CD4-positive, alpha-beta T cell treated with Interleukin-21 for 1 hour (primary cell): Measurements from ENCODE around the gene EHBP1.
A peak's percentile ranks its signal among the peaks of the same experiment; 100 is the strongest.

ENCODE experiments used
- DNase-seq: peaks from one replicate; pipeline ENCODE4 v3.0.0-alpha.2; 2020

The EHBP1 gene

DNA sequence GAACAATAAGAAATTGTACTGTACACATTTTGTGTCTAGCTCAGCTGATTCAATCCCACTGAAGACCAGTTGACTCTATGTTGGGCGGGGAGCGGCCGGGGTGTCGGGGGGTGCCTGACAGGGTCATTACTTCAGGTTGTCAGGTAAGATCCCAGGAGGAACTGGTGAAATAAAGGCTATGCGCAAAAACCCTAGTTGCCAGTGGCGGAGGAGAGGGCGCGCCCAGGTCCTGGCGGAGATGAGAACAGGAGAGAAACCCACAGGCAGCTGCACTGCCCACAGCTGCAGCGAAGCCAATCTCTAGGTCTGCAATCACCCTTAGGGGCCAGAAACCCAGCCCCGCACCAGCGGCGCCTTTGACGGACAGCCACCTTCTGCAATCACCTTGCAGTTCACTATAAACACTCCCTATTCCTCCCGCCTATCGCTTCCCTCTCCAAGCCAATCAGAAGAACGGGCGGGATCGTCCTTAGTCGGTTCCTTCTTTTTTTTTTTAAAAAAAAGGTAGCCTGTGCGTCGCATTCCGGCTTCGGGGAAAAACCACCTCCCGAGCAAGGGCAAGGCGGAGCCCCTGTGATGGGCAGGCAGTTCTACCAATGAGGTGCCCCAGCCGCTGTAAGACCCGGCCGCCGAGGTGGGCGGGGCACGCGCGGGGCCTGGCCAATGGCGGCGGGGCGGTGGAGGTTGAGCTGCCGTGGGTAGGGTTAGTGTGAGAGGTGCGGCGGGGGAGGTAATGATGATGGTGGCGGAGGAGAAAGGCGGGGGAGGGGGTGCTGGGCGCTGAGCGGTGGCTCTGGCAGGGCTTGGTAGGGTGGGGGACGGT is at the start of gene EHBP1:
Gene EHBP1 (plus strand): TSS at position 707 of the 823 bp plus-strand sequence. CDS start 1,479 bp downstream, outside the sequence.
- DNase-seq, result peak; percentile 98

DNA sequence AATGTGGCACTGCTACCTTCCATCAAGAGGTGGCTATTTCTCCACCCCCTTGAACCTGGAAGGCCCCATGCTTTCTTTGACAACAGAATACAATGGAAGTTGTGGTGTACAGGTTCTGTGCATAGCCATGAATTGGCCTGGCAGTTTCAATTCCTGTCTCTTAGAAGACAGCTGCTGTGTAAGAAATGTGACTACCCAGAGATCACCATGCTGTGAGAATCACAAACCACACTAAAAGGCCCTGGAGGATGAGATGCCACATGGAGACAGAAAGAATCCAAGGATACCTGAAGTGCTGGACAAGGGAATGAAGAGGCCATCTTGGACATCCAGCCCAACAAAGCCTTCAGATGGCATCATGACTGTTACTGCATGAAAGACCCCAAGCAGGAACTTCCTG is 47.7 kb upstream of the EHBP1 start:
- DNase-seq, result no peak

DNA sequence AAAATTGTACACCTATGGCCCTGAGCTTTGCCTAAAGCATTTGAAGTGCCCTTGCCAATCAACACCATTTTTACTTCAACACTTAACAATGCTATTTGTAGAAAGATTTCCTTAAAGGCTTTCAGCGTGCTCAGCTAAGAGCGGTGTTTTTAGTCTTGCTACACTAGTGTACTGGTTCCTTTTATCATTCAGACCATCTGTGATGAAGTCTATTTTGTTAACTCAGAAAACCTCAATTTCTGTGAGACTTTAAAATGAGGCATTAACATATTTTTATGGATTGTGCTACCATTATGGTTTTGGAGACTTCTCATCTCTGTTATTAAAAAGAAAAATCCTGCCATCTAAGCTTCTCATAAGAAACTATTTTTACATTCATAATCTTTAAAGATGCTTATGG is 46.6 kb upstream of the EHBP1 start:
- no peak for DNase-seq

DNA sequence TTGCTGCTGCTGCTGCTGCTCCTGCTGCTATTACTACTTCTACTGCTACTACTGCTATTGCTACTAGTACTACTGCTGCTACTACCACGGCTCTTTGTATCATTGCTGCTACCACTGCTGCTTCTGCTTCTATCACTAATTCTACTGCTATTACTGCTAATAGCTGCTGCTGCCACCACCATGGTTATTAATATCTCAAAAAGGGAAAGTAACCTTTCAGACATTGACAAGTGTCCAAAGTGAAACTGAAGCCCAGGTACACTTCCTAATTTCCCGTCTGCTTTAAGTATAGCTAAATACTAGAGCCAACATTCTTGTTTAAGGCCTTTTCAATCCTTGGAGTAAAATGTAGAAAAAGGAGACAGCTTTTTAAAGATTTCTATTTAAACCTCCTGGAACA is 45.4 kb upstream of the EHBP1 start:
- DNase-seq, result no peak

DNA sequence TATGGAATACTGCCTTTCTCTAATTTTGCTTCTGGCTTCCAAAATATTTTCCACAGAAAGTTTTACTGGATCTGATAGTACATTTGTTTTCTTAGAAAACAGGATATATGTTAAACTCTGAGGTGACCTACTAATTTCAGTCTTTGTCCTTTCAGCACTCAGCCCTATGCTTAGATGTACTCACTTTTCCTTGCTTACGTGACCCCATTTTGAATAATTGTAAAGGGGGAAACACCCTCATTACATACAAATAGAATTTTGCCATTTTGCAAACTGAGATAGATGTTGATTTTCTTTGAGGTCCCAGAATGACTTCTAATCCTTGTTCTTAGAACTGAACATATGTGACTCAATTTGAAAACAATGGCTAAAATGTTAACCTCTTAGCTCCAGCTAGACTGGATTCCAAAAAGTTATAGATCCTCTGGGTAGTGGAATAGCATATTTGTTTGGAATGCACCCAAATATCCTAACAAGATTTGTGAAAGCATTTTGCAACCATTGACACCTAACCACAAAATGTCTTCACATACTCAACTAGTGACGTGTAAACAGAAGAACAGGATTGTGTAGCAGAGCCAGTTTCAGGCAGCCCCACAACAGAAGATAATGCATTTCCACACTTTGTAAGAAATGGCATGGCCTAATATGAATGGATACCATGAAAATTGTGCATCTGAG is 44.8 kb upstream of the EHBP1 start:
- DNase-seq, result no peak

DNA sequence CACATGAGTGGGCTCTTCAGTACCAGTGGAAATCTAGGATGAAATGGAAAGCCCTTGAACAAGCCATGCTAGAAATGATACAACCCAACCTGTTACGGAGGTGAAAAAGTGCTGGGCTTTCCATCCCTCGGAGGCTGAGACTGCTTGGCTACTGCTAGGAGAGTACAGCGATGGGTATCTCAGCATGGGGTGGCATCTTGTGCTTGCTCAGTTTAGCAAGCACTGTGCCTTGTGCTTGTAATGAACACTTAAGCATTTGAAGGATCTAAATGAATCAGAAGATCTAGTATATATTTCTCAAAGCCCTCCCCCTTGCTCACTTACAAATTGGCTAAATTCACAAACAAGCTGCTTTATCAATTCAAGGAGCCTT is 44.3 kb upstream of the EHBP1 start:
- no peak for DNase-seq

DNA sequence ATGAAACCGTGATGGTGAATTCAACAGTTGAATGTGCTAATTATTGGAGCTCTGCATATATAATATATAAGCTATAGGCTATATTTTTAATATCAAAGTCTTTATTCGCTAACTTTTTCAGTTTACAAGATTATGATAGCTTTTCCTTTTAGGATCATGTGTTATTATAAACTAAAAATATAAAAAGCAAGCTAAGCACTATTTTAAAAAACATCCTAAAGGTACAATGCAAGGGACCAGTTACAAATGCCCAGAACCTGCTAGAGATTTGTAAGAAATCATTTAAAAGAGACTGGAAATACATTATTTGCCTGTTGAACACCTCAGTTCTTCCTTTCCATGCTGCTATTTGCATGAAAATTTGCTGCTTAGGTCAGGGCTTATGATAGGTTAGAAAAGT is 43.4 kb upstream of the EHBP1 start:
- no peak for DNase-seq

DNA sequence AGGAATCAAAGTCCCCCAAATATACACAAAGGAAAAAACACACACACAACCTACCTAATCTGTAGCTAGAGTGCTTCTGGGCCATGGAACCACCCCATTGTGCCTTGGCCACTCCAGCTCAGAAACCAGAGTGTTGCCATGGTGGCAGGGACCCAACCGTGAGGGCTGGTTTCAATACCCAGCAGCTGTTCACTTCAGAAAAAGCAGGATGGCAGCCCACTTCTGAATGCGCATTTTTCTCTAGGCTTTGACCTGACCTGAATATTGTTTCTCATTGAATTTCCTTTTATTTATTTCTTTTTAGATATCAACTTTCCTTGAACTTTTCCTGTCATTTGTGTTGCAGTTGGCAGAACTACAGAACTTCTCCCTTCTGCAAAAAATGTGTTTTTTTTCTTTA is 43.0 kb upstream of the EHBP1 start:
- no peak for DNase-seq

DNA sequence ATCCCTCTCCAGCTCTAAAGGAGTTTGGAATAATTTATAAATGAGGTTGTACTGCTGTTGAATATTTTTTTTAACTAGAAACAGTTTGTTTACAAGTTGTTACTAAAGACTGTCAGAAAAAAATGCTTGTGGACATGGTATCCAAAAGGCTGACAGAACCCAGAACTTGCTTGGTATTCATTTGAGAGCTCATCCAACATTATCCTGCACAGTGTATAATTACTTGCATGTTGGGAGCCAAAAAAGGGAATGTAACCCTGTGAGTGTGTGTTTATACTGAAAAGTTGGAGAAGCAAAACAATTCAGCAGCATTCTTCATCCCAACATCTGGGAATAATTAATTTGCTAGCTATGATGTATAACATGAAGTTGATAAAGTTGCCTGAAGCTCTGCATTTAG is 42.1 kb upstream of the EHBP1 start:
- no peak for DNase-seq

DNA sequence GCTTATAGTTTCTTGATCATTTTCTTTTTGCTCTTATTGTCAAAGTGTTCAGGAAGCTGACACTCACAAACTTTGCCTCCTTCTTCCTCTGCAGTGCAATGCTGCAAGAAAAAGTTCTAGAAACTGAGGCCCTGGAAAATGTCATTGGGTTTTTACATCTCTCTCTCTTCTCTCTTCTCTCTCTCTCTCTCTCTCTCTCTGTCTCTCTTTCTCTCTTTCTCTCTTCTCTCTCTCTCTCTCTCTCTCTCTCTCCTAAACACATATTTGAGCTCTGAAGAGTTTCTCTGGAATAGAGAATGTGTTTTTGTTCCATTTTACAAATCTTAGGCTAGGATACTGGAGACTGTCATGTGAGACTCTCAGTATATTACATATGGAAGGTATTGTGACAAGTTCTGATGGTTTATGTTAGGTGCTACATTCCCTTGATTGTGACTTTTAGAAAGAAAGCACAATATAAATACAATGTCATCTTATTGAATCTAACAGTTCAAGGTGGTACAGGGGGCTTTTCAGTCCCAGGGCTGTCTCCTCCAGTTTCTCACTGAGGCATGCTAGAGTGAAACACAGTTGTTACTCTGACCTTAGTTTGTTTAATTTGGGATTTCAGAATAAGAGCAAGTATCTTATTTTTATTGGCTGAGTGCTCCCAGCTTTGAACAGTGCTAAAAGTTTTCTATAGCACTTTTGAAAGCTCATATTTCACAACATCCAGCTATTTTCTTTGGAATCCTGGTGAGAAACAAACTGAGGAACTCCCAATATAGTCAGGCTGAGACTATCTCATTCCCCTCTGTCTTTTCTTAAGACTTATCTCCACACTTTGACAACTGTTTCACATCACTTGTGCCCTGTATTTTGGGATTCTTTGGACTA is 41.4 kb upstream of the EHBP1 start:
- no peak for DNase-seq

DNA sequence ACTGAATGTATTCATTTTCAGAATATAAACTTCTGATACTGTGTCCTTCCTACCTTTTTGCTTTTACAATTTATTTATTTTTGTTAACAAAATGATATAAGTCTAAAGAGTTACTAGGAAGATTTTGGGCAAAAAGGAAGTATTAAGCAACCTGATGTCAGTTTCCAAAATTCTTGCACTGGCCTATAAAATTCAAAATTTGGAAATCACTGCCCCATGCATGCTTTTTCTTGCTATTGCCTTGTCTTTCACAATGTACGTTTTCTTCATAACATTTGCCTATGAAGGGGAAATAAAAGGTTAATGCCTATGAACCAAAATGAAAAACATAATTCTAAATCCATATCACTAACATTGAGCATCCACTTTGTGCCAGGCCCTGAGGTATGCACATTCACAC is 40.1 kb upstream of the EHBP1 start:
- DNase-seq, result no peak

DNA sequence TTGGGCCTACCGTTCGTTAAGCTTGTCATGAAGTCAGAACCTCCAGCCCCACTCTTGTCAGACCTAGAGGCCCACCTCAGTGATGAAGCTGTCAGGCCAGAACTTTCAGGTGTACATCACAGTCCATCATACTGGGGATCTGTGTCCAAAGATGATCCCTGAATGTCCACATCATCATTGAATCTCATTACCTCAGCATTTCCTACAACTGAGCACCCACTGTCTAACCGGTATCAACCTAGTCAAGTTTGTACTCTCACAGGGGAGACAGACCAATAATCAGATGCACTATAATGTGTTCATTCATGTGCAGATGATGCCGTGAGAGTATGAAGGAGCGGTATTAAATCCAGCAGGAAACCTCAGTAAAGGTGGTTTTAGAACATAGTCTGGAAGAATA is 36.3 kb upstream of the EHBP1 start:
- no peak for DNase-seq

DNA sequence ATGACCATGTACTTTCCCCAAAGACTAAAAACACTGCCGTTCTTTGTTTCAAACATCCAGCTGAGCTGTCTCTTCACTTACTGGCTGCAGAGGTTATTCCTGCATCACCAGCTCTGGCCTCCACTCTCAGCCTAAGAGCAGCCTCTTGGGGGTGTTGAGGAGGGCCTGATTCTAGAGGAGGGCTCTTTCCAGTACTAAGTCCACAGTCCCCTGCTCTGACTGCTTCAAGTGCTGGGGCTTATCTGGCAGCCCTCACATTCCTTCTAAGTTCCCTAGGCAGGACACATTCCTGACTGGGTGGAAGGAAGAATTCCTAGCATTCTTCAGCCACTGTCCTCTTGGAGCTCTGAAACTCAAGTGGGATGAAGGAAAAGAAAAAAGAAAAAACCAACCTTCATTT is 32.9 kb upstream of the EHBP1 start:
- no peak for DNase-seq

DNA sequence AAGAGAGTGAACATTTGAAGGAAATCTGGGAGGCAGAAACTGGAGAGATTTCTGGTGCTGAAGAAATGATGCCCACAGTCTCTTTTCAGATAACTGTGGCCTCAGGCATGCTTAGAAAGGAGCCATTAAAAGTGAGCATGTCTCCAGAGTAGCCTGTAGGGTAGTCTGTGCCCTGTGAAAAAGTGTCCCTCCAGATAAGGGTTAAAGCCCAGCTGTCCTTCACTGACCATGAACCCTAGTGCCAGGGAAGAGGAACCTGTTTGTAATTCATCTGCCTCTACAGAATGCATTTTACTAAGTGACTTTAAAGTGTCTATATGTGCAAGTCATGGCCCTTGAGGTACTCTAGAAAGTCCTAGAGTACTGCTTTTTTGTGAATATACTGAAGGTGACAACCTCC is 30.5 kb upstream of the EHBP1 start:
- DNase-seq, result no peak

DNA sequence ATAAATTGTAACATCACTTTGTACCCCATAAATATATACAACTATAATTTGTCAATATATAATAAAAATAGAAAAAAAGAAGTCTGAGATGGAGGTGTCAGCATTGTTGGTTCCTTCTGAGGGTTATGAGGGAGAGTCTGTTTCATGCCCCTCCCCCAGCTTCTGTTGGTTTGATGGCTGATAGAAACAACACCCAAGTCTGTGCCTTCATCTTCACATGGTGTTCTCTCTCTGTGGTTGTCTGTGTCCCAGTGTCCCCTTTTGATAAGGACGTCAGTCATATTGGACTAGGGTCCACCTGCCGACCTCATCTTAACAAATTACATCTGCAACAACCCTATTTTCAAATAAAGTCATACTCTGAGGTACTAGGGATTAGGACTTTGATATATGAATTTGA is 20.3 kb upstream of the EHBP1 start:
- no peak for DNase-seq

DNA sequence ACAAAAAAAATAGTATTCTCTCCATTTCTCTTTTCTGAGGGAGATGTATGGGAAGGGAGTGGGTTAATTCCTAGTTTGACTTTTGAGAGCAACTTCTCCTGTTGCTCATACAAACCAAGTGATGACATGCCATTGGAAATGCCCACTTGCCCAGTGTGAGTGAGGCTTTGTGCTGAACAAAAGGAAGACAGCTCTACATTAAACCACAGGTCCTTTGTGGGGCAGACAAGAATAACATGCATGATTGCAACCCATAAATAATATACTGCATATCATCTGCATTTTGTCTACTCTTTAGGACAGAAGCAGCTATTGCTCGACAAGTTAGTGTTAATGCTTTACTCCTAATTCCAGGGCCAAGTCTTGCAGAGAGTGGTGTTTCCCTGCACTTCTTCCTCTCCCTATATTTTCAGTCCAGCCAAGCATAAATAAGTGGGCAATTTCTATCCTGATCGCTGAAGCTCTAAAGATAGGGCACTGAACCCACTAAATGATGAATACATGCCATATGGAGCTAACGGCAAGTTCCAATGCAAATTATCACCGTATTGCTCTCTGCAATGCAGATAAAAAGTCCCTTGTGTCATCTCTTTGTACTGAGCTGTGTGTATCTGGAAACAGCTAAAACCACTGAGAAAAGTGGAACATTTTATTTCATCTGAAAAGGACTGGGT is 19.4 kb upstream of the EHBP1 start:
- no peak for DNase-seq

DNA sequence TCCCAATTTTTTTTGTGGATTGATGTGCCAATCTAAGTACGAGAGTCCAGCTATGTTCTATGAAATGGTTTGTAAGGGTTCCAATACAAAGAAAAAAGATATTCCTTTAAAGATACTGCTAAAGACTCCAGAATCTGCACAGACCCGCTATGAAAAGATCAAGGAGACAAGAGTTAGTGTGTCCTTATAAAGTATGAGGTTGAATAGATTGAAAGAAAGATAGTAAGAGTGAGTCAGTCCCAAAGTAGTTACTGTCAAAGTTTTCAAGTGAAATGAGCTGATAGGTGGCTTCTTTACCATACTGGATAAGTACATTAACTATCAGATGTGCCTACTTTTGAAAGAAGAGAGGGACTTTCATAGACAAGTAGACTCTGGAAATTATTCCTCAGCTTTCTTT is 17.9 kb upstream of the EHBP1 start:
- DNase-seq, result no peak

DNA sequence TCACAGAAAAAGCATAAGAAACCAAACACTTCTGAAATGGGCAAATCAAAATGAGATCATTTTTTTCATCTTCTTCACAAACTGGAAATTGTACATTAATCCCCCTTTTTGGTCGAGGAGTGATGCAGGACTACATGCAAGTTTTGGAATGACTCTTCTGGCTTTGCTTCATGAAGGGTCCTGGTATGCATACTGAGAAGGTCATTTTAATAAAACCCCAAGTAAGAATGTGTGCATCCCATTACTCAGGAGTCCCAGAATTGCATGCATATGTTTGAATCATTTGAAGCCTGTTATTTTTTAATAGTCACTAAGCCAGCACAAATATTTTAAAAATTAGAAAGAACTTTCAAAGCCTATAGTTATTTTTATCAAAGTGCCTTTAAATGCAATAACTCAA is 16.7 kb upstream of the EHBP1 start:
- DNase-seq, result no peak

DNA sequence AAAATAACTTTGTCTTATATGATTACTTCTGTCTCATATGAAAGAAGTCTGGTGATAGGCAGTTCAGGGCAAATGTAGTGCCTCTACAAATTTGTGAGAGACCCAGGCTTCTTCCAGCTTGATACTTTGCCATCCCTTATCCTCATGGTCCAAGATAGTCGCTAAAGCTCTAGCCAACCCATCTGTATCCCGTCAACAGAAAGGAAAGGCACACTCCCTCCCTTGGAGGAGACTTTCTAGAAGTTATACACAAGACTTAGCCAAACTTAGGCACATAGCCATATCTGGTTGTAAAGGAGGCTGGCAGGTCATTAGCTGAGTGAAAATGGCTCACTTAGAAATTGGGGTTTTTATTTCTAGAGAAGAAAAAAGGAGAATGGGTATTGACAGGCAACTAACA is 14.3 kb upstream of the EHBP1 start:
- no peak for DNase-seq

DNA sequence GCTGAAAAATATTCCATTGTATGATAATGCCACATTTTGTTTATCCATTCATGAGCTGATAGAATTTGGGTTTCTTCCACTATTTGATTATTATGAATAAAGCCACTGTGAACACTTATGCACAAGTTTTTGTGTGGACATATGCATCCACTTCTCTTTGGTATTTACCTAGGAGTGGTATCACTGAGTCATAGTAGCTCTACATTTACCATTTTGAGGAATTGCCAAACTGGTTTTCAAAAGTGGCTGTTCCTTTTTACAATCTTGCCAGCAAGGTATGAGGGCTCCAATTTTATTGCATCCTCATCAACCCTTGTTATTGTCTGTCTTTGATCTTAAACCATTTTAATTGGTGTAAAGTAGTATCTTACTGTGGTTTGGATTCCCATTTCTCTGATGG is 13.3 kb upstream of the EHBP1 start:
- no peak for DNase-seq

DNA sequence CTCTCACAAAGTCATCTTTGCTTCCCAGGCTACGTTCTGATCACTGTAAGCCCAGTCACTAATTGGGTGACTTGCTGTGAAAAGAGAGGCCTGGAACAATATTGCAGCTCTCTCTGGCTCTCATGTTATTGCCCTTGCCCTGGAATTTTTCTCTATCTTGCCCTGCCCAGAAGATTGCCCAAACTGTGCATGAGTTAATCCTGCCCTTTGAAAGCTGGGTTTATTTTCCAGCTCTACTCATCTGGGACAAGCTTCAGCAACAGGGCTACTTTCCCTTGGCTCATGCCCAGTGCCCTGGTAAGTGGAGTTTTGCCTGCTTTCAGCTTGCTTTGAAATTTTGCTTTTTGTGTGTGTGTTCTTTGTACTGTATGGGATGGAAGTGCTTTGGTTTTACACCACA is 6.9 kb upstream of the EHBP1 start:
- no peak for DNase-seq

DNA sequence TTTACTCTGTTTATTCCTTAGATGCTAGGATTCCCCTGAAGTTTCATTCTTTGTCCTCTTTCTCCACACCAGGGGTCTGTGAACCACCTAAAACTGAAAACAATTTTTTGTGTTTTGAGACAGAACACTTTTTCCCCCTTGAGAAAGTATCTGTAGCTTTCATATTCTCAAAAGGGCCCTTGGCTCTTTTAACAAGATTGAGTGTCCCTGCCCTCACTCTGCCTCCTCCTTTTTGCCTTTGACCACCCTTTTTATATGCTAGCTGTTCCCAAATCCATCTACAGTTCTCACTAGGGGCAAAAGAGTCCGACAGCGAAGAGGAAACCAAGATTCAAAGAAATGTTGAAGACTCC is 883 bp upstream of the EHBP1 start:
- DNase-seq, result no peak
